ENCODE data around the gene BMP8B. TPM values are rescaled to one million over a fixed set of nuclear protein-coding genes. Genes with fewer than 3 reads are reported as not detected.
"Not testable (repeated sequence)": the region's sequence is repeated elsewhere in the genome, so short reads cannot be mapped to it uniquely, and the experiment has no call there.

The BMP8B gene
- total and polyA plus RNA-seq, 12 donors = 0.07 to 0.79 (median 0.22) TPM

DNA sequence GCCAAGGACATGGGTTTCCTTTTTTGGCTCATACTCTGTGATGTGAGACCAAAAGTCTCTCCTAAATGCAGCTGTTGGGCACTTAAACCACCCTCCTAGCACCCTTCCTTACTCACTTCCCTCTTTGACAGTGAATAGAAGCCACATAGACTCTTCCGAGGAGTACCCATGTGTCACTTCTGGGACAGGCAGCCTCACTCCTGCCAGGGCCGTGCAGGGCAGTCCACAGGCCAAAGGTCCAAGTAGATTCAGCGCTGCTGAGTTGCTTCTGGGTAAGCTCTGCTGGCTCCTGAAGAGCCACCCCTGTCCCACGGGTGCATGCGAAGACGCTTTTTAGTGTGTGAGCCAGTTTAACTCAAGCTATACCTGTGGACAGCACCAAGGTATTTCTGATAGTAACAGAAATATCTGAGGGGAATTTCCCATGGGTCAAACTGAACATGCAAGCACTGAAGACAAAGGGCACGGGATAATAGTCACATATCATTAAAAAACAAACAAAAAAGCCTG lies 36.8 kb upstream of the BMP8B start:
- 82 to 87% methylated on average over 7 of the region's 7 CpGs for WGBS, 2 donors
- no peak for DNase-seq
- intact Hi-C loops (cut with DNase I) = no loop called here
- TF ChIP-seq, protein P1, sequence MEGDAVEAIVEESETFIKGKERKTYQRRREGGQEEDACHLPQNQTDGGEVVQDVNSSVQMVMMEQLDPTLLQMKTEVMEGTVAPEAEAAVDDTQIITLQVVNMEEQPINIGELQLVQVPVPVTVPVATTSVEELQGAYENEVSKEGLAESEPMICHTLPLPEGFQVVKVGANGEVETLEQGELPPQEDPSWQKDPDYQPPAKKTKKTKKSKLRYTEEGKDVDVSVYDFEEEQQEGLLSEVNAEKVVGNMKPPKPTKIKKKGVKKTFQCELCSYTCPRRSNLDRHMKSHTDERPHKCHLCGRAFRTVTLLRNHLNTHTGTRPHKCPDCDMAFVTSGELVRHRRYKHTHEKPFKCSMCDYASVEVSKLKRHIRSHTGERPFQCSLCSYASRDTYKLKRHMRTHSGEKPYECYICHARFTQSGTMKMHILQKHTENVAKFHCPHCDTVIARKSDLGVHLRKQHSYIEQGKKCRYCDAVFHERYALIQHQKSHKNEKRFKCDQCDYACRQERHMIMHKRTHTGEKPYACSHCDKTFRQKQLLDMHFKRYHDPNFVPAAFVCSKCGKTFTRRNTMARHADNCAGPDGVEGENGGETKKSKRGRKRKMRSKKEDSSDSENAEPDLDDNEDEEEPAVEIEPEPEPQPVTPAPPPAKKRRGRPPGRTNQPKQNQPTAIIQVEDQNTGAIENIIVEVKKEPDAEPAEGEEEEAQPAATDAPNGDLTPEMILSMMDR (IDR thresholded peaks at IDR 0.05) = no peak
- Histone ChIP-seq H3K27me3 (peaks cover 0 to 25% (median 11%) of the 10 kb centered on the region in 7 donors), H3K27ac (no peak overlapping the region), H3K4me1 (no peaks in the 10 kb centered on the region), H3K36me3 (no peaks in the 10 kb centered on the region), H3K9me3 (no peaks in the 10 kb centered on the region), H3K4me3 (no peak overlapping the region)
- peak in 2 of 8 donors; percentile 14 to 33 for ATAC-seq

DNA sequence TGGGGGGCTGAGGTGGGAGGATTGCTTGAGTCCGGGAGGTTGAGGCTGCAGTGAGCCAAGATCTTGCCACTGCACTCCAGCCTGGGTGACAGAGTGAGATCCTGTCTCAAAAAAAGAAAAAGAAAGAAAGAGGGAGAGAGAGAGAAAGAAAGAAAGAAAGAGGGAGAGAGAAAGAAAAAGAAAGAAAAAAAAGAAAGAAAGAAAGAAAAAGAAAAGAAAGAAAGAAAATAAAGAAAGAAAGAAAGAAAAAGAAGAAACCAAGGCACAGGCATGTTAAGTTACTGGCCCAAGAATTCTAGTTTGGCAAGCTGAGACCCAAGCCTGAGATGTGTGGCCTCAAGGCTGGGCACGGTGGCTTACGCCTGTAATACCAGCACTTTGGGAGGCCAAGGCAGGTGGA lies 34.8 kb upstream of the BMP8B start:
- H3K27ac ChIP-seq; intact Hi-C loops (cut with DNase I); H3K9me3 ChIP-seq; DNase-seq; H3K4me3 ChIP-seq; H3K4me1 ChIP-seq; H3K36me3 ChIP-seq; ATAC-seq: not testable (repeated sequence)
- 95 to 97% methylated on average over 3 of the region's 3 CpGs for WGBS, 2 donors
- peaks cover 0 to 16% (median 5%) of the 10 kb centered on the region in 7 donors for H3K27me3 ChIP-seq

DNA sequence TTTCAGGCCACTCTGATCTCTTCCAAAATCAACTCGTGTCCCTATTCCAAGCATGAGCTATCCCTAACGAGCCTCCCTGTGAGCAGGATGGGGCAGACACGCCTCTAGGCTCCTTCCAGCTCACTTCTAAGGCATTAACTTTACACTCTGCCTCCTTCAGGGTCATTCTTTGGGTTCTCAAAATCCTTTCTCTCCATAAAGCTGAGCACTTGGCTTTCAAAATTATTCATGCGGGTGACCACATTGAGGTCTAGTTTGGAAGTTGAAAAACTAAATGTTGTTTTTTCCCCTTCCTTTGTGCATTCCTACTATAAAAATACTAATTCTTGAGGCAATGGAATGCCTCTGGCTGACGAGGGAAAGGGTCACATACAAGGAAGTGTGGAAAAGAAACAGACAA lies 33.5 kb upstream of the BMP8B start:
- DNase-seq = no peak
- H3K4me1 ChIP-seq = peaks cover 0 to 5% (median 0%) of the 10 kb centered on the region in 9 donors
- no peak overlapping the region for H3K4me3 ChIP-seq
- H3K9me3 ChIP-seq = no peaks in the 10 kb centered on the region
- no peaks in the 10 kb centered on the region for H3K36me3 ChIP-seq
- H3K27ac ChIP-seq = no peak overlapping the region
- intact Hi-C loops (cut with DNase I) = no loop called here
- TF ChIP-seq, protein P1 (IDR thresholded peaks at IDR 0.05) = no peak
- H3K27me3 ChIP-seq = peaks cover 0 to 23% (median 8%) of the 10 kb centered on the region in 7 donors
- no peak for ATAC-seq
- 61 to 72% methylated on average over 5 of the region's 5 CpGs for WGBS, 2 donors

DNA sequence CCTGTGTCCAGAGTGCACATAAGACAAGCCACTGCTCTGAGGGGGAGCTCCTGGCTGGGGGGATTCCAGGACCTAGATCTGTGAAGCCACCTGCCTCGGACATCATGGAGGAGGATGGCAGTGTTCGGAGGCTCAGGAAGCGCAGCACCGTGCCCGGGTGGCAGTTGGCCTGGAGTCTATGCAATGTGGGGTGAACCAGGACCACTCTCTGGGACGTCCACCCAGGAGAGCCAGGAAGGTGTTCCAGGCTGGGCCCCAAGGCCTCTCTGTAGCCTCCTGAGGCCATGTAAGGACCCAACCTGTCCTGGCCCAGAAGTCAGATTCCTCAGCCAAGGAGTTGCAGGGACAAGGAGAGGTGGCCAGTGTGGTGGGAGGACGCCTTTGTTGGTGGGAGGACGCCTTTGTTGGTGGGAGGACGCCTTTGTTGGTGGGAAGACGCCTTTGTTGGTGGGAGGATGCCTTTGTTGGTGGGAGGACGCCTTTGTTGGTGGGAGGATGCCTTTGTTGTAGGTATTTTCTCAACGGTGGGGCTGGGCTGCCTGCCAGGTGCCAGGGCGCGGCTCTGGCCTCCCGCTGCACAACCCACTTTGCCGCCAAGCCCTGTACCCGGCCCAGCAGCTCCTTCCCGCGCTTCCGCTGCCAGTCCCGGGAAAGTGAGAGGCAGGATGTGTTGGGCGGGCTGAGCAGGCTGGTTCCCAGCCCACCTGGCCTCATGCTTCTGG lies 30.6 kb upstream of the BMP8B start:
- Histone ChIP-seq H3K4me3 (no peak overlapping the region), H3K27ac (no peak overlapping the region), H3K27me3 (peaks cover 0 to 25% (median 2%) of the 10 kb centered on the region in 7 donors), H3K36me3 (no peaks in the 10 kb centered on the region), H3K9me3 (no peaks in the 10 kb centered on the region), H3K4me1 (peaks cover 0 to 11% (median 0%) of the 10 kb centered on the region in 9 donors)
- TF ChIP-seq, protein P1 (IDR thresholded peaks at IDR 0.05) = no peak
- DNase-seq (no peak), ATAC-seq (no peak)
- WGBS, 2 donors = 77 to 84% methylated on average over 22 of the region's 22 CpGs
- intact Hi-C loops (cut with DNase I) = loop anchor here in 6 of 10 donors (2.0 to 10.0 kb wide), 7 partner anchors 78 to 216 kb away; partner anchors contain the start of gene MYCL (in 3 of the 6)

DNA sequence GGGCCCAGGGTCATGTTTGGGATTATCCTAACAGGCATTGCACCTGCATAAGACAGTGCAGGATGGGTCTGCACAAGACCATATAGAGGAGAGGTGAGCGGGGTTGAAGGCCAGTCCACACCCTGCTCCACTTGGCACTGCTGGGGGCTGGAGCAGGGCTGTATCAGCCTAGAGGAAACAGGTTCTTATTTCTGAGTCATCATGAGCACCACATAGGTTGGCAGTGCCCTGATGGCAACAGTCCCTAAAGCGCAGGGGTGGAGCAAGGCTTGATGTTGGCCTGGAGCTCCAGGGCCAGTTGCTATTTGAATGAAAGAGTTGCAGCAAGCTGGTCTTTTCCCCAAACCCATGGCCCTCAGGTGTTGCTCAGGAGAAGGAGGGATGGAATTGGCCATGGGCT lies 29.8 kb upstream of the BMP8B start:
- Histone ChIP-seq H3K9me3 (no peaks in the 10 kb centered on the region), H3K4me1 (peaks cover 0 to 11% (median 0%) of the 10 kb centered on the region in 9 donors), H3K4me3 (no peak overlapping the region), H3K36me3 (no peaks in the 10 kb centered on the region), H3K27ac (no peak overlapping the region), H3K27me3 (peaks cover 0 to 25% (median 0%) of the 10 kb centered on the region in 7 donors)
- DNase-seq (no peak), ATAC-seq (no peak)
- TF ChIP-seq, protein P1 (IDR thresholded peaks at IDR 0.05) = no peak
- intact Hi-C loops (cut with DNase I) = loop anchor here in 6 of 10 donors (2.0 to 10.0 kb wide), 7 partner anchors 79 to 216 kb away; partner anchors contain the start of gene MYCL (in 3 of the 6)
- WGBS, 2 donors = 96 to 100% methylated on average over 2 of the region's 2 CpGs
